ENCODE data around the gene LRRC3C. TPM values are rescaled to one million over a fixed set of nuclear protein-coding genes. Genes with fewer than 3 reads are reported as not detected.

LRRC3C gene
- total RNA-seq, 1 donor from 2014 or later = not detected

DNA sequence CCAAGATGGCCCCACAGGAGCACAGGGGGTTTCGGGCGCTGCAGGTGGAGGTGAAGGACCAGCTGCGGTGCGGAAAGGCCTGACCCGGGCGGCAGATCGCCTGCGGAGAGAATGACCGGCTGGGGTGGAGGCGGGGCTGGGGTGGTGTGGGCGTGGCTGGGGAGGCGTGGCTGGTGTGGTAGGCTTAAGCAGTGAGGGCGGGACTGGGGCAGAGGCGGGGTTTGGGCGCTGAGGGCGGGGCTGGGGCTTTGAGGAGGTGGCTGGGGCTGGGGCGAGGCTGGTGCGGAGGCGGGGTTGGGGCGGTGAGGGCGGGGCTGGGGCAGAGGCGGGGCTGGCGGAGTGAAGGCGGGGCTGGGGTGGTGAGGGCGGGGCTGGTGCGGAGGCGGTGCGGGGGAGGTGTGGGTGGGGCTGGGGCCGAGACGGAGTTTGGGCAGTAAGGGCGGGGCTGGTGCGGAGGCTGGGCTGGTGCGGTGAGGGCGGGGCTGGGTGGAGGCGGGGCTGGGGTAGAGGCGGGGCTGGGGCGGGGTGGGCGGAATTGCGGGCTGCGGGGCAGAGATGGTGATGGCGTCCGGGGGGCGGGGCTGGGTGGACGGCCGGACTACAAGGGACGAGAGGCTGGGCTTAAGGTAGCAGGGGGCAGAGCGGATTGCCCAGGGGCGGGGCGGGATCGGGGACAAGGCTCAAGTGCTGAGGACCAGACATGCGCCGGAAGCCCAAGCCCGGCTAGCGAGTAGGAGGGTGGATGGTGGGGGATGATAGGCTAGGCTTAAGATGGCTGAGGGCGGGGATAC lies 25.3 kb downstream of the LRRC3C start:
- no peak for TF ChIP-seq CTCF (IDR thresholded peaks at IDR 0.05; ENCODE audit: partially characterized antibody, unreplicated experiment)
- Mint-ChIP-seq H3K27ac (ENCODE audit: unreplicated experiment) (no peak overlapping the region), H3K4me1 (ENCODE audit: low read depth, unreplicated experiment) (no peaks in the 10 kb centered on the region), H3K9me3 (ENCODE audit: unreplicated experiment) (peaks cover 9% of the 10 kb centered on the region), H3K4me3 (ENCODE audit: unreplicated experiment) (peak overlapping the region; percentile 75), H3K27me3 (ENCODE audit: unreplicated experiment) (peaks cover 4% of the 10 kb centered on the region), H3K36me3 (ENCODE audit: unreplicated experiment) (no peaks in the 10 kb centered on the region)
- DNase-seq = peak; percentile 99

GRCh38 chr17:39953471-39953888 lies 25.9 kb downstream of the LRRC3C start:
- Mint-ChIP-seq H3K27ac (ENCODE audit: unreplicated experiment) (peak overlapping the region; percentile 52), H3K4me1 (ENCODE audit: low read depth, unreplicated experiment) (no peaks in the 10 kb centered on the region), H3K9me3 (ENCODE audit: unreplicated experiment) (peaks cover 10% of the 10 kb centered on the region), H3K4me3 (ENCODE audit: unreplicated experiment) (peak overlapping the region; percentile 75), H3K27me3 (ENCODE audit: unreplicated experiment) (peaks cover 4% of the 10 kb centered on the region), H3K36me3 (ENCODE audit: unreplicated experiment) (no peaks in the 10 kb centered on the region)
- DNase-seq = no peak
- no peak for TF ChIP-seq CTCF (IDR thresholded peaks at IDR 0.05; ENCODE audit: partially characterized antibody, unreplicated experiment)

DNA sequence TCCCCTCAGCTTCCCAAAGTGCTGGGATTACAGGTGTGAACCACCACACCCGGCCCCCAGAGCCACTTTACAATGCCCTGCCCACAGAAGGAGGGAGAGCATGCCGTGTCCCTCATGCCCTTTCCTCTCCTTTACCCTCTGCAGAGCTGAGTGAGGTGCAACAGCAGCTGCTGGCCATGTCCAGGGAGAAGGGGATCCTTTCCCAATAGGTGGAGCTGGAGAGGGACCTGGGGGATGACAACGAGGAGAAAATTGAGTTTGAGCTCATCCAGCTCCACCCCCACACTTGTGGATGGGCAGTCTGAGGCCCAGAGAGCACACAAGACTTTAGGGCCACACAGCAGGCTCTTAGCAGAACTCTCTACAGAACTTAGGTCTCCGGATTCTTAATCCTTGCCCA lies 27.3 kb downstream of the LRRC3C start:
- TF ChIP-seq CTCF (IDR thresholded peaks at IDR 0.05; ENCODE audit: partially characterized antibody, unreplicated experiment) = no peak
- no peak overlapping the region for H3K4me3 Mint-ChIP-seq (ENCODE audit: unreplicated experiment)
- H3K9me3 Mint-ChIP-seq (ENCODE audit: unreplicated experiment) = peaks cover 13% of the 10 kb centered on the region
- no peaks in the 10 kb centered on the region for H3K36me3 Mint-ChIP-seq (ENCODE audit: unreplicated experiment)
- DNase-seq = no peak
- H3K27me3 Mint-ChIP-seq (ENCODE audit: unreplicated experiment) = peaks cover 4% of the 10 kb centered on the region
- H3K4me1 Mint-ChIP-seq (ENCODE audit: low read depth, unreplicated experiment) = no peaks in the 10 kb centered on the region
- H3K27ac Mint-ChIP-seq (ENCODE audit: unreplicated experiment) = no peak overlapping the region

DNA sequence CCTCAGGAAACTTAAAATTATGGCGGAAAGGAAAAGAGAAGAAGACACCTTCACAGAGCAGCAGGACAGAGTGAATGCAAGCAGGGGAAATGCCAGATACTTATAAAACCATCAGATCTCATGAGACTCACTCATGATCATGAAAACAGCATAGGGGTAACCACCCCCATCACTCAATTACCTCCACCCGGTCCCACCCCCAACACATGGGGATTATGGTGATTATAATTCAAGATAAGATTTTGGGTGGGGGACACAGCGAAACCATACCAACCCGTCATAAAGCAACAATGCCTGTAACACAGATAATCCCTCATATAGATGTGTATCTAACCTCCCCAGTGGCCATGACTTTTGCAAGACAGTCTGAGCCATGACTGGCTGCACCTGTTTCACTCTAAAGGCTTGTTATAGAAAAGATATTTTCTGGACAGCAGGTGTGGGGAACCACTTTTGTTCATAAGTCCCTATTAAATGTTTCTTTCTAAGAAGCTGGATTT lies 28.2 kb downstream of the LRRC3C start:
- Mint-ChIP-seq H3K4me3 (ENCODE audit: unreplicated experiment) (no peak overlapping the region), H3K27me3 (ENCODE audit: unreplicated experiment) (peaks cover 4% of the 10 kb centered on the region), H3K9me3 (ENCODE audit: unreplicated experiment) (peaks cover 12% of the 10 kb centered on the region), H3K36me3 (ENCODE audit: unreplicated experiment) (no peaks in the 10 kb centered on the region), H3K4me1 (ENCODE audit: low read depth, unreplicated experiment) (peaks cover 2% of the 10 kb centered on the region), H3K27ac (ENCODE audit: unreplicated experiment) (no peak overlapping the region)
- TF ChIP-seq CTCF (IDR thresholded peaks at IDR 0.05; ENCODE audit: partially characterized antibody, unreplicated experiment) = no peak
- DNase-seq = no peak

GRCh38 chr17:39960524-39961041 lies 33.1 kb downstream of the LRRC3C start:
- Mint-ChIP-seq H3K4me3 (ENCODE audit: unreplicated experiment) (no peak overlapping the region), H3K9me3 (ENCODE audit: unreplicated experiment) (peaks cover 10% of the 10 kb centered on the region), H3K27me3 (ENCODE audit: unreplicated experiment) (peaks cover 2% of the 10 kb centered on the region), H3K4me1 (ENCODE audit: low read depth, unreplicated experiment) (peaks cover 2% of the 10 kb centered on the region), H3K36me3 (ENCODE audit: unreplicated experiment) (no peaks in the 10 kb centered on the region), H3K27ac (ENCODE audit: unreplicated experiment) (no peak overlapping the region)
- TF ChIP-seq CTCF (IDR thresholded peaks at IDR 0.05; ENCODE audit: partially characterized antibody, unreplicated experiment) = no peak
- DNase-seq = no peak
